Measurements from ENCODE around the gene KCNJ9.

The KCNJ9 gene

GRCh38 chr1:160136121-160136925 lies 55.0 kb downstream of the KCNJ9 start:
- no peak for DNase-seq
- no peak for TF ChIP-seq GATA1 (IDR thresholded peaks at IDR 0.05; ENCODE audit: low read depth, low read length)
- no peak for TF ChIP-seq POLR2A (IDR thresholded peaks at IDR 0.05; ENCODE audit: low read length)

GRCh38 chr1:160136926-160137200 lies 55.5 kb downstream of the KCNJ9 start:
- DNase-seq = no peak
- TF ChIP-seq POLR2A (IDR thresholded peaks at IDR 0.05; ENCODE audit: low read length) = no peak
- no peak for TF ChIP-seq GATA1 (IDR thresholded peaks at IDR 0.05; ENCODE audit: low read depth, low read length)

- no peak for TF ChIP-seq POLR2A (IDR thresholded peaks at IDR 0.05; ENCODE audit: low read length)
- TF ChIP-seq GATA1 (IDR thresholded peaks at IDR 0.05; ENCODE audit: low read depth, low read length) = no peak
- DNase-seq = no peak
These were observed 56.0 kb downstream of the KCNJ9 start for GRCh38 chr1:160137216-160137862.

- TF ChIP-seq POLR2A (IDR thresholded peaks at IDR 0.05; ENCODE audit: low read length) = no peak
- TF ChIP-seq GATA1 (IDR thresholded peaks at IDR 0.05; ENCODE audit: low read depth, low read length) = no peak
- DNase-seq = no peak
These were observed 58.5 kb downstream of the KCNJ9 start for GRCh38 chr1:160139840-160140239.
